Measurements from ENCODE around the gene SEPTIN2. TPM values are rescaled to one million over a fixed set of nuclear protein-coding genes. Genes with fewer than 3 reads are reported as not detected.

SEPTIN2 gene
- total RNA-seq, 4 donors from 2014 or later: 135 to 631 (median 268) TPM

GRCh38 chr2:241324775-241325174 is 9.1 kb downstream of the SEPTIN2 start:
- intact Hi-C loops (cut with DNase I; ENCODE audit: low total_unique reads): no loop called here
- Histone ChIP-seq H3K27me3 (no peaks in the 10 kb centered on the region), H3K9me3 (no peaks in the 10 kb centered on the region), H3K4me1 (no peaks in the 10 kb centered on the region), H3K27ac (no peak overlapping the region), H3K36me3 (no peaks in the 10 kb centered on the region), H3K4me3 (no peak overlapping the region)
- DNase-seq: no peak
- TF ChIP-seq, protein P1, sequence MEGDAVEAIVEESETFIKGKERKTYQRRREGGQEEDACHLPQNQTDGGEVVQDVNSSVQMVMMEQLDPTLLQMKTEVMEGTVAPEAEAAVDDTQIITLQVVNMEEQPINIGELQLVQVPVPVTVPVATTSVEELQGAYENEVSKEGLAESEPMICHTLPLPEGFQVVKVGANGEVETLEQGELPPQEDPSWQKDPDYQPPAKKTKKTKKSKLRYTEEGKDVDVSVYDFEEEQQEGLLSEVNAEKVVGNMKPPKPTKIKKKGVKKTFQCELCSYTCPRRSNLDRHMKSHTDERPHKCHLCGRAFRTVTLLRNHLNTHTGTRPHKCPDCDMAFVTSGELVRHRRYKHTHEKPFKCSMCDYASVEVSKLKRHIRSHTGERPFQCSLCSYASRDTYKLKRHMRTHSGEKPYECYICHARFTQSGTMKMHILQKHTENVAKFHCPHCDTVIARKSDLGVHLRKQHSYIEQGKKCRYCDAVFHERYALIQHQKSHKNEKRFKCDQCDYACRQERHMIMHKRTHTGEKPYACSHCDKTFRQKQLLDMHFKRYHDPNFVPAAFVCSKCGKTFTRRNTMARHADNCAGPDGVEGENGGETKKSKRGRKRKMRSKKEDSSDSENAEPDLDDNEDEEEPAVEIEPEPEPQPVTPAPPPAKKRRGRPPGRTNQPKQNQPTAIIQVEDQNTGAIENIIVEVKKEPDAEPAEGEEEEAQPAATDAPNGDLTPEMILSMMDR (IDR thresholded peaks at IDR 0.05): no peak
- no peak for TF ChIP-seq POLR2A (IDR thresholded peaks at IDR 0.05)

- TF ChIP-seq, protein P1 (IDR thresholded peaks at IDR 0.05): no peak
- TF ChIP-seq POLR2A (IDR thresholded peaks at IDR 0.05): no peak
- H3K27me3 ChIP-seq: no peaks in the 10 kb centered on the region
- no peak for DNase-seq
- no peaks in the 10 kb centered on the region for H3K4me1 ChIP-seq
- H3K4me3 ChIP-seq: no peak overlapping the region
- H3K36me3 ChIP-seq: no peaks in the 10 kb centered on the region
- no peaks in the 10 kb centered on the region for H3K9me3 ChIP-seq
- no peak overlapping the region for H3K27ac ChIP-seq
- intact Hi-C loops (cut with DNase I; ENCODE audit: low total_unique reads): no loop called here
Observed at GRCh38 chr2:241325257-241325656, 9.5 kb downstream of the SEPTIN2 start.

DNA sequence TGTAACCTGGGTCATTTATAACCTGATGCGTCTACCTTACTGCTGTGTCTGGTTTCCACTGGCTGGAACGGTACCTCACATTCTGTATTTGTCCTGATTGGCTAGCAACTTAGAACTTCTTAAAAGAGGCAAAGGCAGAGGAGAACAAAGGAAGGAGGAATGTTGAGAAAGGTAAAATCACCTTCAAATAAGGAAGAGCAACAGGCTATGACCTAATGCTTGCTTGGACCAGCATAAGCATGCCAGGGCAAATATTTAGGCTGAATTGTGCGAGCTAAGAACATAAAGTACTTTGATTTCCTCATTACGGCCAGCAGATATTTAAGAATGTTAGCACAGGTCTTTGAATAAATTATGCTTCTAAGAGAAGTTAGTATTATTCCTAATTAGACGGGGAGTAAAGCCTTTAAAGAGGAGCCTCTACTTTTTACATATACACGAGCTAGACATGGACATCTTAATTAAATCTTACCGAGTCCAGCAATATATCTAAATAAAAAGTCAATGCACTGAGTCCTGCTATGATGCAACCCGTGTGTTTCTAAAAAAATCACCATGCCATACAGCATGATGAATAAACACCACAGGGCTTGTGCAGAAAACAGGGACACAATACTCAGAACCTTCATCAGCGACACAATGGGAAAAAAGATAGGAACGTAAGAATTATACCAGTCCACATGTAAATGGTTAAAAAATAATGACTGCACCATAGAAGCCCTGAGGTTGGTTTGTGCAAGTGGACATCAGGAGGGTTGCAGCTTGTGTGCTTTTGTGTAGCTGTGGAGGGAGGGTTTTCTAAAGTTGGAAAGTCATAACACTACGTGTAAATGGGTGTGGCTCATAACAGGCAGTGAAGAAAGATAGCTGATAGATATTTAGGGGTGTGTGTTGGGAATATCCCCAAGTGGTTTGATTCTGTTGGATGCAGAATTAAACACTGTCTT is 14.2 kb downstream of the SEPTIN2 start:
- TF ChIP-seq, protein P1 (IDR thresholded peaks at IDR 0.05): no peak
- TF ChIP-seq POLR2A (IDR thresholded peaks at IDR 0.05): no peak
- Histone ChIP-seq H3K9me3 (no peaks in the 10 kb centered on the region), H3K27me3 (no peaks in the 10 kb centered on the region), H3K36me3 (no peaks in the 10 kb centered on the region), H3K27ac (no peak overlapping the region), H3K4me1 (no peaks in the 10 kb centered on the region), H3K4me3 (no peak overlapping the region)
- DNase-seq: no peak
- intact Hi-C loops (cut with DNase I; ENCODE audit: low total_unique reads): no loop called here

GRCh38 chr2:241330616-241330981 is 14.9 kb downstream of the SEPTIN2 start:
- H3K36me3 ChIP-seq: no peaks in the 10 kb centered on the region

DNA sequence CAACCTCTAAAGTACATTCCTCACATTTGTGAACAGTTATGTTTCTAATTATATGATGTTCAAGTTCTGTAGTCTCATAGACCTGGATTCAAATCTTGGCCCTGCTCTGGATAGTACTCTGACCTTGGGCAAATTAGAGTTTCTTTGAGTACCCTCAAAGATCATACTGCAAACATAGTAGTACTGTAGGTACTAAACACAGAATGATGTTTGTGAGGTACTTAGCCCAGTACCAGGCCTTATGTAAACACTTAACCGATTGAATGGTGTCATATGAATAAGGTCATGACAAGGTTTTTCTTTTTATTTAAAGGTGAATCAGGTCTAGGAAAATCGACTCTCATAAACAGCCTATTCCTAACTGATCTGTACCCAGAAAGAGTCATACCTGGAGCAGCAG is 19.1 kb downstream of the SEPTIN2 start:
- intact Hi-C loops (cut with DNase I; ENCODE audit: low total_unique reads): no loop called here
- Histone ChIP-seq H3K4me1 (peaks cover 0 to 7% of the 10 kb centered on the region in 2 donors), H3K4me3 (no peak overlapping the region), H3K9me3 (no peaks in the 10 kb centered on the region), H3K27ac (no peak overlapping the region), H3K27me3 (no peaks in the 10 kb centered on the region), H3K36me3 (no peaks in the 10 kb centered on the region)
- TF ChIP-seq POLR2A (IDR thresholded peaks at IDR 0.05): no peak
- TF ChIP-seq, protein P1 (IDR thresholded peaks at IDR 0.05): no peak
- DNase-seq: no peak

More at GRCh38 chr2:241330616-241330981, 14.9 kb downstream of the SEPTIN2 start:
- Histone ChIP-seq H3K27ac (no peak overlapping the region), H3K4me3 (no peak overlapping the region), H3K27me3 (no peaks in the 10 kb centered on the region), H3K9me3 (no peaks in the 10 kb centered on the region), H3K4me1 (no peaks in the 10 kb centered on the region)
- no peak for DNase-seq
- intact Hi-C loops (cut with DNase I; ENCODE audit: low total_unique reads): no loop called here
- TF ChIP-seq POLR2A (IDR thresholded peaks at IDR 0.05): no peak
- TF ChIP-seq, protein P1 (IDR thresholded peaks at IDR 0.05): no peak

Measured in uterus (tissue), 4 donors.